Naive B cell (primary cell): ENCODE measurements around the gene HMGA1. TPM values are rescaled to one million over a fixed set of nuclear protein-coding genes. Genes with fewer than 3 reads are reported as not detected.
"Not testable (repeated sequence)": the region's sequence is repeated elsewhere in the genome, so short reads cannot be mapped to it uniquely, and the experiment has no call there.

Source experiments
- ATAC-seq, 2 donors: fragments of 150-1000 bp; cut with Tn5 transposase; 2 replicates each; pipeline ENCODE4 v1.10.0; 2021; ENCODE audit warnings: low read depth in 2 of 2, mild to moderate bottlenecking in 2 of 2, moderate library complexity in 2 of 2
- DNase-seq: peaks from one replicate; pipeline ENCODE4 v3.0.0; 2022
- H3K27ac Mint-ChIP-seq, 6 donors: one replicate each; pipeline ENCODE4 v1.8.0; 2020 to 2022; ENCODE audit warnings: mild to moderate bottlenecking in 6 of 6, mixed read lengths in 6 of 6, moderate library complexity in 5 of 6, inconsistent platforms in 2 of 6
- H3K27me3 Mint-ChIP-seq, 3 donors: one replicate each; pipeline ENCODE4 v1.8.0; 2021 to 2022; ENCODE audit warnings: mixed read lengths in 3 of 3, mild to moderate bottlenecking in 1 of 3
- H3K36me3 Mint-ChIP-seq, 2 donors: one replicate each; pipeline ENCODE4 v1.8.0; 2020 to 2022; ENCODE audit warnings: mixed read lengths in 2 of 2, inconsistent platforms in 1 of 2, mild to moderate bottlenecking in 1 of 2
- H3K4me1 Mint-ChIP-seq, 3 donors: one replicate each; pipeline ENCODE4 v1.8.0; 2020 to 2022; ENCODE audit warnings: mixed read lengths in 3 of 3, inconsistent platforms in 1 of 3, mild to moderate bottlenecking in 1 of 3, moderate library complexity in 1 of 3
- H3K4me3 Mint-ChIP-seq, 8 donors: one replicate each; pipeline ENCODE4 v1.8.0; 2020 to 2022; ENCODE audit warnings: mild to moderate bottlenecking in 8 of 8, mixed read lengths in 8 of 8, moderate library complexity in 8 of 8, inconsistent platforms in 2 of 8
- H3K9me3 Mint-ChIP-seq, 7 donors: one replicate each; pipeline ENCODE4 v1.8.0; 2020 to 2022; ENCODE audit warnings: mixed read lengths in 7 of 7, mild to moderate bottlenecking in 5 of 7, inconsistent platforms in 2 of 7, moderate library complexity in 1 of 7
- polyA plus RNA-seq, 6 donors: library from polyadenylated mRNA; unstranded; fragments of 300-500 nt; fragmentation: Illumina TruSeq; gene quantifications; one replicate each; pipeline ENCODE4 v1.2.3, GENCODE V29; 2021; ENCODE audit warnings: low read depth in 6 of 6

Gene HMGA1
- polyA plus RNA-seq, 6 donors from 2014 or later = 17.2 to 38.1 (median 31.2) TPM

- H3K9me3 Mint-ChIP-seq, H3K36me3 Mint-ChIP-seq, H3K27me3 Mint-ChIP-seq, H3K4me3 Mint-ChIP-seq, DNase-seq, ATAC-seq: not testable (repeated sequence)
- peaks cover 9 to 21% (median 12%) of the 10 kb centered on the region in 3 donors for H3K4me1 Mint-ChIP-seq
- H3K27ac Mint-ChIP-seq = peak overlapping the region in 1 of 6 donors; percentile 10
These were observed 33.1 kb downstream of the HMGA1 start for GRCh38 chr6:34269658-34270341.

GRCh38 chr6:34272013-34272926, 35.6 kb downstream of the HMGA1 start:
- peak; percentile 68 to 75 for ATAC-seq
- H3K36me3 Mint-ChIP-seq = no peaks in the 10 kb centered on the region

GRCh38 chr6:34273242-34273805, 36.7 kb downstream of the HMGA1 start:
- Mint-ChIP-seq H3K9me3 (no peaks in the 10 kb centered on the region), H3K27me3 (no peaks in the 10 kb centered on the region), H3K4me1 (peaks cover 21 to 30% (median 22%) of the 10 kb centered on the region in 3 donors), H3K4me3 (no peak overlapping the region), H3K36me3 (no peaks in the 10 kb centered on the region), H3K27ac (peak overlapping the region in 1 of 6 donors; percentile 76)
- DNase-seq (no peak), ATAC-seq (peak in 1 of 2 donors; percentile 30)

More at GRCh38 chr6:34272013-34272926, 35.6 kb downstream of the HMGA1 start:
- no peak overlapping the region for H3K27ac Mint-ChIP-seq
- H3K4me3 Mint-ChIP-seq = no peak overlapping the region
- no peaks in the 10 kb centered on the region for H3K27me3 Mint-ChIP-seq
- no peak for DNase-seq
- peaks cover 16 to 29% (median 22%) of the 10 kb centered on the region in 3 donors for H3K4me1 Mint-ChIP-seq
- no peaks in the 10 kb centered on the region for H3K9me3 Mint-ChIP-seq

- H3K36me3 Mint-ChIP-seq = peaks cover 3 to 7% of the 10 kb centered on the region in 2 donors
- no peak for DNase-seq
- ATAC-seq = no peak
- H3K4me1 Mint-ChIP-seq = peaks cover 25 to 32% (median 30%) of the 10 kb centered on the region in 3 donors
- H3K9me3 Mint-ChIP-seq = no peaks in the 10 kb centered on the region
- no peak overlapping the region for H3K27ac Mint-ChIP-seq
- no peak overlapping the region for H3K4me3 Mint-ChIP-seq
- H3K27me3 Mint-ChIP-seq = no peaks in the 10 kb centered on the region
These were observed 37.5 kb downstream of the HMGA1 start for GRCh38 chr6:34274129-34274528.

- Mint-ChIP-seq H3K9me3 (no peaks in the 10 kb centered on the region), H3K27me3 (no peaks in the 10 kb centered on the region), H3K36me3 (peaks cover 12 to 14% of the 10 kb centered on the region in 2 donors), H3K27ac (peak overlapping the region in 5 of 6 donors; percentile 38 to 75 (median 67)), H3K4me1 (peaks cover 35 to 40% (median 35%) of the 10 kb centered on the region in 3 donors), H3K4me3 (peak overlapping the region in 1 of 8 donors; percentile 4)
- DNase-seq = no peak
- ATAC-seq = peak; percentile 52 to 68
These were observed 38.6 kb downstream of the HMGA1 start for GRCh38 chr6:34275128-34275804.

- H3K27me3 Mint-ChIP-seq = no peaks in the 10 kb centered on the region
These were observed 39.5 kb downstream of the HMGA1 start for GRCh38 chr6:34276191-34276590.

GRCh38 chr6:34276881-34277762, 40.4 kb downstream of the HMGA1 start:
- H3K4me3 Mint-ChIP-seq = no peak overlapping the region
- DNase-seq (no peak), ATAC-seq (no peak)
- no peaks in the 10 kb centered on the region for H3K27me3 Mint-ChIP-seq
- peaks cover 12 to 22% of the 10 kb centered on the region in 2 donors for H3K36me3 Mint-ChIP-seq
- peak overlapping the region in 4 of 6 donors; percentile 31 to 80 (median 67) for H3K27ac Mint-ChIP-seq
- peaks cover 35 to 40% (median 36%) of the 10 kb centered on the region in 3 donors for H3K4me1 Mint-ChIP-seq
- no peaks in the 10 kb centered on the region for H3K9me3 Mint-ChIP-seq

More at GRCh38 chr6:34276191-34276590, 39.5 kb downstream of the HMGA1 start:
- Mint-ChIP-seq H3K27ac (peak overlapping the region in 3 of 6 donors; percentile 31 to 80 (median 66)), H3K4me3 (no peak overlapping the region), H3K4me1 (peaks cover 35 to 40% (median 35%) of the 10 kb centered on the region in 3 donors), H3K36me3 (peaks cover 12 to 22% of the 10 kb centered on the region in 2 donors), H3K9me3 (no peaks in the 10 kb centered on the region)
- ATAC-seq (no peak), DNase-seq (no peak)

- Mint-ChIP-seq H3K9me3 (no peaks in the 10 kb centered on the region), H3K4me1 (peaks cover 29 to 34% (median 31%) of the 10 kb centered on the region in 3 donors), H3K4me3 (no peak overlapping the region), H3K27ac (peak overlapping the region in 1 of 6 donors; percentile 55), H3K27me3 (no peaks in the 10 kb centered on the region), H3K36me3 (peaks cover 12 to 22% of the 10 kb centered on the region in 2 donors)
- DNase-seq (no peak), ATAC-seq (no peak)
These were observed 41.1 kb downstream of the HMGA1 start for GRCh38 chr6:34277763-34278112.

- Mint-ChIP-seq H3K27ac (no peak overlapping the region), H3K4me3 (no peak overlapping the region), H3K4me1 (peaks cover 25 to 34% (median 28%) of the 10 kb centered on the region in 3 donors), H3K9me3 (no peaks in the 10 kb centered on the region), H3K27me3 (no peaks in the 10 kb centered on the region), H3K36me3 (peaks cover 12 to 24% of the 10 kb centered on the region in 2 donors)
- DNase-seq = no peak
- ATAC-seq = no peak
These were observed 42.2 kb downstream of the HMGA1 start for GRCh38 chr6:34278833-34279232.

GRCh38 chr6:34280216-34280615, 43.5 kb downstream of the HMGA1 start:
- Mint-ChIP-seq H3K36me3 (peaks cover 17 to 27% of the 10 kb centered on the region in 2 donors), H3K9me3 (peaks cover 0 to 4% (median 0%) of the 10 kb centered on the region in 7 donors), H3K27ac (peak overlapping the region in 1 of 6 donors; percentile 64), H3K27me3 (no peaks in the 10 kb centered on the region), H3K4me1 (peaks cover 32 to 48% (median 35%) of the 10 kb centered on the region in 3 donors), H3K4me3 (no peak overlapping the region)
- no peak for DNase-seq
- ATAC-seq = no peak

- Mint-ChIP-seq H3K4me1 (peaks cover 31 to 46% (median 38%) of the 10 kb centered on the region in 3 donors), H3K27me3 (no peaks in the 10 kb centered on the region), H3K27ac (peak overlapping the region in 2 of 6 donors; percentile 33 to 51), H3K36me3 (peaks cover 19 to 33% of the 10 kb centered on the region in 2 donors), H3K4me3 (no peak overlapping the region), H3K9me3 (peaks cover 0 to 4% (median 0%) of the 10 kb centered on the region in 7 donors)
- DNase-seq (no peak), ATAC-seq (no peak)
These were observed 45.1 kb downstream of the HMGA1 start for GRCh38 chr6:34281702-34282334.
